GM19372 (cell line): ENCODE data around the gene CYGB.
"Not testable (repeated sequence)": the region's sequence is repeated elsewhere in the genome, so short reads cannot be mapped to it uniquely, and the experiment has no call there.

Source experiments
- ATAC-seq: cut with Tn5 transposase; IDR thresholded peaks from one replicate; pipeline ENCODE4 v1.9.1; 2021; ENCODE audit warnings: mild to moderate bottlenecking, low read depth, moderate library complexity; ENCODE audit not compliant: unreplicated experiment

Gene CYGB

GRCh38 chr17:76539631-76540271 is 2.2 kb upstream of the CYGB start, which contains the start of gene PRCD:
PRCD (plus strand) TSS chr17:76540044; CDS start chr17:76540142, 98 bp downstream.
- no peak for ATAC-seq

DNA sequence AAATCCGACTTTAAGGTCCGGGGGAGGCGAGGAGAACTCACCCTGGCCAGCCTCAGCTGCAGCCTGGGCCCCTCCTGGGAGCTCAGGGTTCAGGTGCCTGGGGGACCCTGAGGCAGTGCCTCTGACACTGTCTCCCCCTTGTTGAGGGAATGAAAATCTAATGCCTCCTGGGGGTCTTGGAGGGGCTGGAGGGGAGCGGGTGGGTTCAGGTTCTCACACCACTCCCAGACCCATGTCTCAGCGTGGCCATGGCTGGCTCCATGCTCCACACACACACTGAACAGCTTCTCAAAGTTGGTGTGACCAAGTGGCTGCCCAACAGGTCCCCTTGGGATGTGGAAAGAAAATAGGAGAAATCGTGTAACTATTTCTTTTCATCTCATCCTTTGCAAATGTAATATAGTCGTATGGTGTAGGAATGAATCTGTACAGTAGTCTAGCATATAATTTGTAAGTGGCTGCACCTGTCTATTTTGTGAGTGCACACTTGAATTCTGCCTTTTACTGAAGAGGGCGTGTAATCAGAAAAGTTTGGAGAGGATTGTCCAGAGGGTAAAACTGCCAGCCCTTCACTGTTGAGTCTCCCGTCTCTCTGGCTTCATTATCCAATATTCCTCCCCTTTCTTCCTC is 1.5 kb upstream of the CYGB start:
- no peak for ATAC-seq

- ATAC-seq: no peak
These were observed 897 bp upstream of the CYGB start for GRCh38 chr17:76538281-76538931.

- no peak for ATAC-seq
These were observed 276 bp downstream of the CYGB start for GRCh38 chr17:76537288-76537577.

- ATAC-seq: no peak
These were observed 810 bp downstream of the CYGB start for GRCh38 chr17:76536511-76537287.

GRCh38 chr17:76535788-76536510 is 1.6 kb downstream of the CYGB start:
- no peak for ATAC-seq

DNA sequence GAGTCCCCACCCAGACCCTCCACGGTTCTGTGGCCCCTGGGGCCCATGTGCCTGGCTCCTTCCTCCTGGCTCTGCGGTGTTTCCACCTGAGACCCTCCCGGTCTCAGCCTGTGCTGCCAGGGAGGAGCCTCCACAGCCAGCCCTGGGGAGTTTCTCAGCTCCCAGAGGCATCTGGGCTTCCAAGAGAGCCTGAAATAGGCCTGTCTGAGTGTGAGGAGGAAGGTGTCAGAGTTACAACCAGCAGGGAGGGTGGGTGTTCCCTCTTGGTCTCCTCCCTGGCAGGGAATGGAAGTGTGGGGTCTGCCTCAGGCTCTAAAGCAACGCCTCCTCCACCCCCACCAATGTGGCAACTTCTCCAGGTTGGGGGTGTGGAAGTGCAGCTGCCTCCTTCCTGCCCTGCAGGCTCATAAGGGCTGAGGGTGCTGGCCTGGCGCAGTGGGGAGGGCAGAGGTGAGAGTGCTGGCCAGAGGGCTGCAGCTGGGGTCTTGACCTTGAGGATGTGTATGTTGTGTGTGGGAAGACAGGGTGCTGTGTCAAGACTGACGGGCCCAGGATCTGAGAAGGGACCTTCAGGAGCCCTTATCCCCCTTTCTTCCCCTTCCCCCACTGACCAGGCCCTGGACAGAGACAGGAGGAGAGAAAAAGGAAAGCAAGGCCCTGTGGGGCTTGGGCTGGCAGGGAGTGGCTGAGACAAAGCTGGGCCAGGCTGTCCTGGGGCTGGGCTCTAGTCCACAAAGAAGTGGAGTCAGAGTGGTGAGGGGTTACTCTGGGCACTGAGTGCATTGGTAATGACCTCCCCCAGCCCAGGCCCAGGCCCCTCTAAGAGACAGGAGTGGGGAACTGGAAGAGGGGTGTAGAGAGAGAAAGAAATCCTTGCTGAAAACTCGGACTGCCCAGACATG is 2.4 kb downstream of the CYGB start:
- ATAC-seq: no peak

- not testable (repeated sequence) for ATAC-seq
These were observed 3.7 kb downstream of the CYGB start for GRCh38 chr17:76533640-76534359.

- ATAC-seq: no peak
These were observed 5.3 kb downstream of the CYGB start for GRCh38 chr17:76532072-76532651.

DNA sequence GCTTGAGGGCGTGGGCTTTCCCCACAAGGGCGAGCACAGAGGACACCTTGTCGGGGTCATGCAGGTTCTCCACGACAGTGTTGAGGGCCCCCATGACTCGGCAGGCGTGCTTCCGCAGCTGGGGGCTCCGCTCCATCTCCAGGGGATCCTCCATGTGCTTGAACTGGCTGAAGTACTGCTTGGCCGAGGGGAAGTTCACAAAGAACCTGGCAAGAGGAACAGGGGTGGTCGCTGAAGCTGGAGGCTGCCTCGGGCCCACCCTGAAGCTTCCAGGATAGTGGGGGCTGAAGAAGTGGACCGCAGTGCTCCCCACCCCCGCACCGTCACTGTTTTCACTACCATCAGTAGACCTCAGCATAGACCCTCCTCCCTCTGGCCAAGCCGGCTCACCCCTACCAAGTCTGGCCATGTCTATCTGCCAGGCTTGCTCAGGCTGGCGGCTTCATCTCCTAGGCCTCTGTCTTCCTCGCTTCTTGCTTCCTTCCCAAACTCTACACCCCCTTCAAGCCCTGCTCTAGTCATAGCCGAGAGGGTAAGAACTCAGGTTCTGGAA is 5.9 kb downstream of the CYGB start:
- no peak for ATAC-seq

- no peak for ATAC-seq
These were observed 6.6 kb downstream of the CYGB start for GRCh38 chr17:76530811-76531485.

GRCh38 chr17:76530095-76530723 is 7.3 kb downstream of the CYGB start:
- ATAC-seq: no peak

GRCh38 chr17:76529224-76530094 is 8.1 kb downstream of the CYGB start:
- no peak for ATAC-seq

DNA sequence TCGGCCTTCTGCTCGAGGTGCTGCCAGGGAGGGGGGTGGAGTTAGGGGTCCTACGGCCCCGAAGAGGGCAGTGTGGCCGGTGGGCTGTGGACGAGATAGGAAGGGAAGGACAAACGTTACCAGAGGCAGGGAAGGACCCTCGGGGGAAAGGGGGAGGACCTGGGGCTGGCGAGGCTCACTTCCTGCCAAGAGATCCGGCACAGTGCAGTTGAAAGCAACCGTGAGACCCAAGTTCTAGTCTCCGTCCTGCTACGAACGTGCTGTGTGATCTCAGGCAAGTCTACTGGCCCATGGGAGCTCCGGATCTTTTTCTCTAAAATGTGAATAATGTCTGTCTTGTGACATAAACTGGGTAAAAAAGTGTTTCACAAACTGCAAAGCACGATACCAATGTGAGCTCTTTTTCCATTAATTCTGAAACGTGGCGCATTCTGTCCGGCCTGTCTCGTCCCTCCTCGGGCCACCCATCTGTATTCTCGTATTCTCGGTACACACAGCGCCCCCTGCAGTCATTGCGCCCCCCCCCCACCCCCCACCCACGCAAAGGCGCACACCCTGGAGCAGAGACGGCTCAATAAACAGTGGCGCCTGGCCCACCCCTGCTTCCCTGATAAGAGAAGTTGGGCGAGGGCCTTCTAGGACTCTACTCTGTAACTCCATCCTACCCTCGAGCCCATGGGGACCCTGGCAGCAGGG is 8.8 kb downstream of the CYGB start:
- ATAC-seq: no peak

DNA sequence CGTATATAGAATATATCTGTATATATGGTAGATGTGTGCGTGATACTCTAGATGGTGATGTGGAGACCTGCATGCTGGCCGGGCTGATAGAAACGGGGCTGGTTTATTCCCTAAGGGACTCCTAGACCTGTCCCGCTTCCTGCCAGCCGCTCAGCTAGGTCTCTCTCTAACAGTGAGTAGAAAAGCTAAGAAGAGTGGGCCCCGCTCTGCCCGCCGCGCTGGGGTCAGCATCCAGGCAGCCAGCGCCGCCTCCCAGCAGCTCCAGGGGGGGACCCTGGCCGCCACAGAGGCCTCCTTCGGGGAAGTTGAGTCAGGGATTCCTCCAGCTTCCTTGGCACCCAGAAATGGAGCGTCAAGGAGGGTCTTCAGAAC is 9.4 kb downstream of the CYGB start:
- ATAC-seq: no peak
